B cell (primary cell): ENCODE data around the gene PTPRN2. TPM values are rescaled to one million over a fixed set of nuclear protein-coding genes. Genes with fewer than 3 reads are reported as not detected.

Experiments
- ATAC-seq: fragments of 200-7000 bp; cut with Tn5 transposase; one replicate; pipeline ENCODE4 v1.10.0; 2021; ENCODE audit warnings: low read depth, mild to moderate bottlenecking, moderate number of reproducible peaks, moderate library complexity
- CTCF ChIA-PET: fragments of 350-600 bp; sonication (Branson Sonifier 250); formaldehyde crosslinking; loops from one replicate; lab custom pipeline; 2021; ENCODE audit warnings: antibody characterized with exemption, inconsistent platforms; lab: Charles Lee
- POLR2A ChIA-PET: fragments of 350-600 bp; sonication (Branson Sonifier 250); formaldehyde crosslinking; loops from one replicate; lab custom pipeline; 2021; ENCODE audit warnings: antibody characterized with exemption; lab: Charles Lee
- DNase-seq: peaks from one replicate; pipeline ENCODE4 v3.0.0; 2013
- H2AFZ ChIP-seq: 2 replicates; pipeline ENCODE4 v1.6.1; 2012; ENCODE audit warnings: mild to moderate bottlenecking, low read depth, low read length; ENCODE audit not compliant: insufficient read depth, poor library complexity, severe bottlenecking
- H3K27ac ChIP-seq, 2 donors: 1 replicate in 1 of 2; 2 replicates in 1 of 2; pipeline ENCODE4 v1.5.1; 2012 to 2013; ENCODE audit warnings: low read length in 2 of 2, mild to moderate bottlenecking in 2 of 2, moderate library complexity in 1 of 2
- H3K27me3 ChIP-seq, 4 experiments: fragments of 200-600 bp in 1 of 4; sonication (generic) in 1 of 4; replicated peaks in 1 of 4; 1 replicate in 2 of 4; 2 replicates in 2 of 4; pipeline versions ENCODE4 v1.6.1 to v1.7.0; 2013 to 2016; ENCODE audit warnings: low read length in 3 of 4, mild to moderate bottlenecking in 2 of 4, mixed read lengths in 1 of 4, moderate library complexity in 1 of 4; ENCODE audit not compliant: insufficient read depth in 4 of 4, control insufficient read depth in 3 of 4; ENCODE audit errors: control extremely low read depth in 1 of 4
- H3K36me3 ChIP-seq, 2 experiments: replicated peaks in 1 of 2; 1 replicate in 1 of 2; 2 replicates in 1 of 2; pipeline versions ENCODE4 v1.6.1 to v1.7.1; 2013; ENCODE audit warnings: low read length in 1 of 2; ENCODE audit not compliant: insufficient read depth in 2 of 2, control insufficient read depth in 1 of 2; ENCODE audit errors: control extremely low read depth in 1 of 2, extremely low read depth in 1 of 2
- H3K4me1 ChIP-seq, 2 donors: fragments of 200-600 bp in 1 of 2; sonication (generic) in 1 of 2; 1 replicate in 1 of 2; 2 replicates in 1 of 2; pipeline versions ENCODE4 v1.5.1 to v1.6.1; 2013 to 2017; ENCODE audit warnings: low read length in 2 of 2; ENCODE audit not compliant: control insufficient read depth in 2 of 2, insufficient read depth in 2 of 2
- H3K4me2 ChIP-seq: replicated peaks from 2 replicates; pipeline ENCODE3; 2012; ENCODE audit warnings: mild to moderate bottlenecking, low read depth, low read length; ENCODE audit not compliant: poor library complexity, severe bottlenecking
- H3K4me3 ChIP-seq, 5 experiments: fragments of 200-600 bp in 1 of 5; sonication (generic) in 1 of 5; 1 replicate in 3 of 5; 2 replicates in 2 of 5; pipeline versions ENCODE4 v1.5.1 to v1.7.0; 2011 to 2016; ENCODE audit warnings: low read length in 4 of 5, mild to moderate bottlenecking in 4 of 5, low read depth in 2 of 5, control low read depth in 1 of 5, moderate library complexity in 1 of 5; ENCODE audit not compliant: insufficient read depth in 1 of 5; ENCODE audit errors: control extremely low read depth in 1 of 5, extremely low read depth in 1 of 5
- H3K79me2 ChIP-seq: fragments of 200-600 bp; sonication (generic); one replicate; pipeline ENCODE4 v1.6.0; 2016; ENCODE audit warnings: low read length; ENCODE audit not compliant: control insufficient read depth, insufficient read depth
- H3K9ac ChIP-seq: fragments of 200-600 bp; sonication (generic); 2 replicates; pipeline ENCODE4 v1.6.1; 2017; ENCODE audit warnings: mild to moderate bottlenecking, low read length, moderate library complexity
- H3K9me3 ChIP-seq, 3 donors: one replicate each; pipeline versions ENCODE4 v1.6.1 to v1.7.1; 2013; ENCODE audit warnings: low read length in 2 of 3; ENCODE audit not compliant: control insufficient read depth in 2 of 3, insufficient read depth in 1 of 3; ENCODE audit errors: control extremely low read depth in 1 of 3
- H4K20me1 ChIP-seq: 2 replicates; pipeline ENCODE4 v1.6.0; 2012; ENCODE audit warnings: mild to moderate bottlenecking, low read length; ENCODE audit not compliant: insufficient read depth, control insufficient read depth, poor library complexity, severe bottlenecking
- H3K27ac Mint-ChIP-seq: one replicate; pipeline ENCODE4 v1.8.0; 2021; ENCODE audit warnings: mixed read lengths
- H3K27me3 Mint-ChIP-seq: one replicate; pipeline ENCODE4 v1.8.0; 2021; ENCODE audit warnings: mixed read lengths
- H3K4me1 Mint-ChIP-seq: one replicate; pipeline ENCODE4 v1.8.0; 2021; ENCODE audit warnings: mixed read lengths
- H3K4me3 Mint-ChIP-seq: one replicate; pipeline ENCODE4 v1.8.0; 2021; ENCODE audit warnings: mixed read lengths
- H3K9me3 Mint-ChIP-seq: one replicate; pipeline ENCODE4 v1.8.0; 2022; ENCODE audit warnings: mixed read lengths; ENCODE audit not compliant: insufficient read depth
- EZH2 ChIP-seq: IDR thresholded peaks from 2 replicates; pipeline ENCODE4 v1.6.1; 2012; ENCODE audit warnings: borderline replicate concordance, low read depth, mild to moderate bottlenecking, moderate library complexity, low read length; ENCODE audit not compliant: insufficient read depth, poor library complexity, severe bottlenecking
- WGBS: methylation state at CpG from one replicate; pipeline ENCODE4 v1.1.5; 2013; ENCODE audit warnings: missing lambda C conversion rate; ENCODE audit not compliant: insufficient coverage; 5-methylcytosine and 5-hydroxymethylcytosine counted together
- intact Hi-C: fragments of 100-400 bp; cut with micrococcal nuclease; formaldehyde crosslinking; loops from one replicate; pipeline ENCODE4 v1.10.0; 2022
- polyA plus RNA-seq: library from polyadenylated mRNA; depleted of rRNA; stranded (reverse); fragments of >200 nt; gene quantifications from 2 replicates; pipeline ENCODE4 v1.2.3, GENCODE V29; 2012
- total RNA-seq, 2 donors: library from RNA; stranded (reverse); fragments of 120-200 nt in 1 of 2; gene quantifications; 1 replicate in 1 of 2; 2 replicates in 1 of 2; pipeline versions ENCODE4 v1.2.3 to v1.2.4, GENCODE V29; 2013 to 2022
- TF ChIP-seq, protein P1 (sequence below): fragments of 200-600 bp; IDR thresholded peaks from one replicate; pipeline ENCODE4 v1.8.0; 2022; ENCODE audit warnings: antibody characterized with exemption, mild to moderate bottlenecking

Gene PTPRN2
- total and polyA plus RNA-seq, 2 donors (not counting 1 experiment from before 2014, with no cell fraction given), result 2.0 to 5.0 TPM

- ATAC-seq (no peak), DNase-seq (no peak)
- H3K4me1 ChIP-seq, result no peaks in the 10 kb centered on the region
- H3K4me1 Mint-ChIP-seq, result no peaks in the 10 kb centered on the region
- no peak overlapping the region for H3K4me2 ChIP-seq
- no peak overlapping the region for H3K4me3 ChIP-seq
- ChIA-PET CTCF (no interaction called here), POLR2A (no interaction called here)
- 91% methylated on average over 17 of the region's 26 CpGs for WGBS
- no peaks in the 10 kb centered on the region for H3K36me3 ChIP-seq
- TF ChIP-seq, protein P1, sequence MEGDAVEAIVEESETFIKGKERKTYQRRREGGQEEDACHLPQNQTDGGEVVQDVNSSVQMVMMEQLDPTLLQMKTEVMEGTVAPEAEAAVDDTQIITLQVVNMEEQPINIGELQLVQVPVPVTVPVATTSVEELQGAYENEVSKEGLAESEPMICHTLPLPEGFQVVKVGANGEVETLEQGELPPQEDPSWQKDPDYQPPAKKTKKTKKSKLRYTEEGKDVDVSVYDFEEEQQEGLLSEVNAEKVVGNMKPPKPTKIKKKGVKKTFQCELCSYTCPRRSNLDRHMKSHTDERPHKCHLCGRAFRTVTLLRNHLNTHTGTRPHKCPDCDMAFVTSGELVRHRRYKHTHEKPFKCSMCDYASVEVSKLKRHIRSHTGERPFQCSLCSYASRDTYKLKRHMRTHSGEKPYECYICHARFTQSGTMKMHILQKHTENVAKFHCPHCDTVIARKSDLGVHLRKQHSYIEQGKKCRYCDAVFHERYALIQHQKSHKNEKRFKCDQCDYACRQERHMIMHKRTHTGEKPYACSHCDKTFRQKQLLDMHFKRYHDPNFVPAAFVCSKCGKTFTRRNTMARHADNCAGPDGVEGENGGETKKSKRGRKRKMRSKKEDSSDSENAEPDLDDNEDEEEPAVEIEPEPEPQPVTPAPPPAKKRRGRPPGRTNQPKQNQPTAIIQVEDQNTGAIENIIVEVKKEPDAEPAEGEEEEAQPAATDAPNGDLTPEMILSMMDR, result no peak
- TF ChIP-seq EZH2, result no peak
- no peak overlapping the region for H3K27ac Mint-ChIP-seq
- H3K27ac ChIP-seq, result no peak overlapping the region
- H2AFZ ChIP-seq, result no peak overlapping the region
- no peaks in the 10 kb centered on the region for H3K27me3 ChIP-seq
- peaks cover 0 to 24% (median 0%) of the 10 kb centered on the region in 3 donors for H3K9me3 ChIP-seq
- H3K27me3 Mint-ChIP-seq, result no peaks in the 10 kb centered on the region
- intact Hi-C loops, result no loop called here
- no peaks in the 10 kb centered on the region for H4K20me1 ChIP-seq
- H3K9ac ChIP-seq, result no peak overlapping the region
- H3K79me2 ChIP-seq, result no peaks in the 10 kb centered on the region
- H3K4me3 Mint-ChIP-seq, result no peak overlapping the region
- no peaks in the 10 kb centered on the region for H3K9me3 Mint-ChIP-seq
These were observed 866.0 kb downstream of the PTPRN2 start for GRCh38 chr7:157721468-157722136.

GRCh38 chr7:157719705-157720655 is 867.6 kb downstream of the PTPRN2 start:
- Histone ChIP-seq H3K9ac (no peak overlapping the region), H3K9me3 (peaks cover 0 to 38% (median 0%) of the 10 kb centered on the region in 3 donors), H4K20me1 (no peaks in the 10 kb centered on the region), H3K4me3 (no peak overlapping the region), H3K4me2 (no peak overlapping the region), H2AFZ (no peak overlapping the region), H3K36me3 (no peaks in the 10 kb centered on the region), H3K79me2 (no peaks in the 10 kb centered on the region), H3K27me3 (no peaks in the 10 kb centered on the region), H3K27ac (no peak overlapping the region), H3K4me1 (no peaks in the 10 kb centered on the region)
- Mint-ChIP-seq H3K4me1 (no peaks in the 10 kb centered on the region), H3K9me3 (no peaks in the 10 kb centered on the region), H3K4me3 (no peak overlapping the region), H3K27me3 (no peaks in the 10 kb centered on the region), H3K27ac (no peak overlapping the region)
- intact Hi-C loops, result no loop called here
- ChIA-PET POLR2A (no interaction called here), CTCF (no interaction called here)
- DNase-seq (no peak), ATAC-seq (no peak)
- 93% methylated on average over 26 of the region's 36 CpGs for WGBS
- no peak for TF ChIP-seq EZH2
- TF ChIP-seq, protein P1, result no peak
